A549 (cell line): ENCODE data around the gene SHISAL1.

Experiments used
- CTCF ChIP-seq: fragments of >200 bp; sonication (Bioruptor Twin); formaldehyde crosslinking; IDR thresholded peaks from 3 replicates; pipeline ENCODE4 v1.5.1; 2016
- EP300 ChIP-seq, 2 experiments: fragments of >200 bp; sonication (Bioruptor Twin); formaldehyde crosslinking; IDR thresholded peaks; 2 replicates in 1 of 2; 3 replicates in 1 of 2; pipeline ENCODE4 v1.6.1; 2016 to 2017
- MAX ChIP-seq: IDR thresholded peaks from 2 replicates; pipeline ENCODE4 v1.6.1; 2012
- SMC3 ChIP-seq: fragments of >200 bp; sonication (Bioruptor Twin); formaldehyde crosslinking; IDR thresholded peaks from 3 replicates; pipeline ENCODE4 v1.6.1; 2018; ENCODE audit warnings: inconsistent platforms

- TF ChIP-seq CTCF = no peak
- no peak for TF ChIP-seq SMC3
- TF ChIP-seq EP300 (IDR thresholded peaks at IDR 0.05) = no peak
- no peak for TF ChIP-seq MAX
These were observed 29.7 kb upstream of the SHISAL1 start for GRCh38 chr22:44342347-44342956.
